GM12878 (cell line): ENCODE results near the gene WDR18. TPM values are rescaled to one million over a fixed set of nuclear protein-coding genes. Genes with fewer than 3 reads are reported as not detected.

Source experiments
- ATAC-seq: fragments of 200-7000 bp; cut with Tn5 transposase; 3 replicates; pipeline ENCODE4 v1.9.1; 2020; ENCODE audit warnings: mild to moderate bottlenecking, moderate library complexity
- BruUV-seq: library from RNA; stranded (reverse); fragments of 400-500 nt; replicated peaks from 2 replicates; lab custom pipeline; 2021; lab: Mats Ljungman, UMichigan
- CTCF ChIA-PET: fragments of 300-600 bp; sonication (Branson Sonifier 250); formaldehyde crosslinking; extraction: SDS; loops from one replicate; lab custom pipeline; 2021; ENCODE audit warnings: inconsistent platforms; lab: Yijun Ruan, JAX
- POLR2A ChIA-PET: fragments of 350-600 bp; formaldehyde crosslinking; extraction: SDS; loops from one replicate; lab custom pipeline; 2021; ENCODE audit warnings: inconsistent platforms; lab: Charles Lee
- RAD21 ChIA-PET: fragments of 300-600 bp; sonication (Branson Sonifier 250); formaldehyde crosslinking; loops from one replicate; lab custom pipeline; 2023; ENCODE audit warnings: antibody characterized with exemption; ENCODE audit not compliant: unreplicated experiment; lab: Charles Lee
- SMC1A ChIA-PET: fragments of 300-600 bp; sonication (Branson Sonifier 250); formaldehyde crosslinking; loops from one replicate; lab custom pipeline; 2023; ENCODE audit not compliant: unreplicated experiment, uncharacterized antibody; lab: Charles Lee
- DNase-seq: peaks from one replicate; pipeline ENCODE4 v3.0.0-alpha.2; 2011; ENCODE audit warnings: low read depth, low spot score
- FAIRE-seq: peaks from 3 replicates; lab custom pipeline; 2011; peaks lifted over from hg19 to GRCh38; lab: Jason Lieb, UNC
- H2AFZ ChIP-seq: 2 replicates; pipeline ENCODE4 v1.6.0; 2011; ENCODE audit warnings: low read depth, low read length, control low read depth; ENCODE audit not compliant: control insufficient read depth
- H3K27ac ChIP-seq: 2 replicates; pipeline ENCODE4 v1.5.1; 2011; ENCODE audit warnings: control low read depth; ENCODE audit not compliant: control insufficient read depth, insufficient read depth
- H3K27me3 ChIP-seq, 2 experiments: replicated peaks in 1 of 2; 2 replicates each; pipeline versions ENCODE4 v1.6.0 to v1.6.1; 2011; ENCODE audit warnings: low read length in 1 of 2; ENCODE audit not compliant: control insufficient read depth in 2 of 2, insufficient read depth in 2 of 2
- H3K36me3 ChIP-seq, 2 experiments: 2 replicates each; pipeline ENCODE4 v1.5.1; 2011; ENCODE audit warnings: low read length in 1 of 2; ENCODE audit not compliant: control insufficient read depth in 2 of 2, insufficient read depth in 2 of 2
- H3K4me1 ChIP-seq: 2 replicates; pipeline ENCODE4 v1.6.1; 2011; ENCODE audit warnings: mild to moderate bottlenecking, low read length, moderate library complexity, mixed read lengths; ENCODE audit not compliant: control insufficient read depth, insufficient read depth
- H3K4me2 ChIP-seq: 2 replicates; pipeline ENCODE4 v1.6.0; 2011; ENCODE audit warnings: control low read depth; ENCODE audit not compliant: control insufficient read depth, insufficient read depth
- H3K4me3 ChIP-seq: fragments of 200-600 bp; sonication (generic); 2 replicates; pipeline ENCODE4 v1.5.1; 2016
- H3K79me2 ChIP-seq: 2 replicates; pipeline ENCODE4 v1.6.0; 2011; ENCODE audit warnings: low read length; ENCODE audit not compliant: control insufficient read depth, insufficient read depth
- H3K9ac ChIP-seq: 2 replicates; pipeline ENCODE4 v1.8.0; 2011; ENCODE audit warnings: low read length, control low read depth, mixed read lengths; ENCODE audit not compliant: control insufficient read depth, insufficient read depth
- H3K9me3 ChIP-seq: replicated peaks from 3 replicates; pipeline ENCODE4 v1.5.1; 2011; ENCODE audit warnings: mild to moderate bottlenecking, low read length; ENCODE audit not compliant: control insufficient read depth, insufficient read depth
- H4K20me1 ChIP-seq: 2 replicates; pipeline ENCODE4 v1.6.0; 2011; ENCODE audit not compliant: control insufficient read depth, insufficient read depth
- ATF3 ChIP-seq: IDR thresholded peaks from 2 replicates; pipeline ENCODE4 v1.6.1; 2011; ENCODE audit warnings: low read depth, mild to moderate bottlenecking, low read length, moderate library complexity, borderline replicate concordance; ENCODE audit errors: extremely low read depth
- RELA ChIP-seq: fragments of 450-650 bp; IDR thresholded peaks from 2 replicates; pipeline ENCODE4 v1.8.0; 2014; ENCODE audit warnings: borderline replicate concordance; ENCODE audit not compliant: partially characterized antibody
- RELB ChIP-seq: fragments of 450-650 bp; IDR thresholded peaks from 2 replicates; pipeline ENCODE4 v1.6.1; 2017; ENCODE audit warnings: low read depth, mild to moderate bottlenecking, moderate library complexity
- SKIL ChIP-seq: fragments of 450-650 bp; IDR thresholded peaks from 2 replicates; pipeline ENCODE4 v1.6.1; 2017; ENCODE audit warnings: mild to moderate bottlenecking, low read depth, inconsistent platforms; ENCODE audit not compliant: poor library complexity, severe bottlenecking
- WGBS: methylation state at CpG from one replicate; pipeline ENCODE4 v1.1.6; 2016; ENCODE audit warnings: low lambda C conversion rate; ENCODE audit not compliant: insufficient replicate concordance, insufficient coverage; ENCODE audit errors: missing lambda C conversion rate; 5-methylcytosine and 5-hydroxymethylcytosine counted together
- in situ Hi-C: fragments of 300-500 bp; cut with MboI; formaldehyde crosslinking; loops from 9 replicates; pipeline ENCODE4 v1.14.3; 2018; ENCODE audit warnings: mixed read lengths
- intact Hi-C: fragments of 100-400 bp; cut with micrococcal nuclease; formaldehyde crosslinking; loops from one replicate; pipeline ENCODE4 v1.14.2; 2022; ENCODE audit not compliant: unreplicated experiment
- polyA plus RNA-seq, 11 experiments: library from polyadenylated mRNA; depleted of rRNA in 4 of 11; unstranded in 6 of 11; stranded (reverse) in 5 of 11; fragments of >200 nt; fragmentation: Nextera tagmentation in 4 of 11; fragmentation: Illumina TruSeq in 1 of 11; extraction: Ambion mirVana in 4 of 11; extraction: Trizol in 1 of 11; gene quantifications; 1 replicate in 1 of 11; 2 replicates in 10 of 11; pipeline versions ENCODE4 v1.2.1 to v1.2.3, GENCODE V29; 2011 to 2016; ENCODE audit warnings: inconsistent platforms in 2 of 11, missing spikeins in 2 of 11, low read depth in 1 of 11
- total RNA-seq, 4 experiments: library from RNA; depleted of rRNA in 3 of 4; stranded (reverse); fragments of >200 nt in 3 of 4; fragmentation: Illumina TruSeq in 1 of 4; extraction: Trizol in 1 of 4; gene quantifications; 2 replicates each; pipeline versions ENCODE4 v1.2.1 to v1.2.3, GENCODE V29; 2013 to 2021

The WDR18 gene
- total and polyA plus RNA-seq, 10 of the 15 experiments (the other 5 are each of a cell fraction or from before 2014, with no cell fraction given): 3.0 to 206 (median 62.3) TPM

- TF ChIP-seq RELB (no peak), ATF3 (no peak)
Observed at GRCh38 chr19:1040476-1041271, 56.5 kb downstream of the WDR18 start (continued).

GRCh38 chr19:1041272-1041834 is 57.2 kb downstream of the WDR18 start:
- SMC1A ChIA-PET: interaction anchor here (0.9 to 5.9 kb wide), 2 partner anchors 13 to 92 kb away, joined by 3 to 22 read pairs; no protein-coding TSS in a partner anchor
- peaks cover 2 to 4% of the 10 kb centered on the region in 2 experiments; a peak in 3 of 4 replicates for H3K36me3 ChIP-seq
- H3K27ac ChIP-seq: no peak overlapping the region
- H3K79me2 ChIP-seq: 0 out of 2 replicates have a peak, but pooled peaks cover 3% of the 10 kb centered on the region
- no peak for TF ChIP-seq ATF3
- no peak for TF ChIP-seq RELA
- TF ChIP-seq SKIL: peak; percentile 7
- intact Hi-C loops: loop anchor here (2.0 kb wide), 1 partner anchor 21 kb away; no protein-coding TSS in a partner anchor
- no peak for ATAC-seq
- peak overlapping the region; percentile 57 for H2AFZ ChIP-seq
- H4K20me1 ChIP-seq: no peaks in the 10 kb centered on the region
- FAIRE-seq: no peak
- CTCF ChIA-PET: interaction anchor here (0.8 to 2.3 kb wide), 6 partner anchors 17 to 203 kb away, joined by 3 to 10 read pairs (median 3); no protein-coding TSS in a partner anchor
- WGBS: 38% methylated on average over 24 of the region's 26 CpGs
- no peaks in the 10 kb centered on the region; the same call in 2 of the 3 replicates for H3K9me3 ChIP-seq
- H3K4me2 ChIP-seq: peak overlapping the region; percentile 73
- no TSS peak for BruUV-seq
- in situ Hi-C loops: no loop called here
- H3K4me3 ChIP-seq: peak overlapping the region; percentile 46; the same call in 1 of the 2 replicates
- no peak for DNase-seq
- H3K9ac ChIP-seq: 0 out of 2 replicates have a peak overlapping the region, but pooled peaks have one; percentile 25
- H3K27me3 ChIP-seq: no peaks in the 10 kb centered on the region
- POLR2A ChIA-PET: interaction anchor here (0.6 to 6.3 kb wide), 5 partner anchors 8 to 36 kb away, joined by 4 to 83 read pairs (median 6); partner anchors contain the start of genes ARHGAP45 and CNN2
- RAD21 ChIA-PET: interaction anchor here (0.8 to 1.8 kb wide), 5 partner anchors 13 to 72 kb away, joined by 3 to 5 read pairs (median 4); partner anchors contain the start of gene ARHGAP45
- H3K4me1 ChIP-seq: peaks cover 32% of the 10 kb centered on the region
